ENCODE results near the gene AHR.

The AHR gene

DNA sequence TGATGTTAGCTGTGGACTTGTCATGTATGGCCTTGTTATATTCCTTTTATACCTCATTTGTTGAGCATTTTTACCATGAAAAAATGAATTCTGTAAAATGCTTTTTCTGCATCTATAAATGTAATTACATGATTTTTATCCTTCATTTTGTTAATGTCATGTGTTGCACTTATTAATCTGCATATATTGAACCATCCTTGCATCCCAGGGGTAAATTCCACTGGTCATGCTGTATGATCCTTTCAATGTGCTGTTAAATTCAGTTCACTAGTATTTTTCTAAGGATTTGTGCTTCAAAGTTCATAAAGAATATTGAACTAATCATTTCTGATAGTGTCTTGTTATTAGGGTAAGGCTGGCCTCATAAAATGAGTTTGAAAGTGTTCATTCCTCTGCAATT is 31.9 kb upstream of the AHR start:
- Histone ChIP-seq H4K91ac (ENCODE audit: low read length) (no peak overlapping the region), H3K36me3 (ENCODE audit: control insufficient read depth in 1 of 2, insufficient read depth in 2 of 2, low read depth in 1 of 2, low read length in 2 of 2) (no peaks in the 10 kb centered on the region), H3K4me1 (ENCODE audit: control insufficient read depth, insufficient read depth, low read depth, low read length) (no peaks in the 10 kb centered on the region), H3K23ac (ENCODE audit: low read length in 2 of 2) (no peak overlapping the region), H2AK5ac (ENCODE audit: low read length, severe bottlenecking) (no peak overlapping the region), H2BK120ac (ENCODE audit: low read depth, low read length) (no peak overlapping the region), H2AFZ (ENCODE audit: low read depth, low read length) (no peak overlapping the region), H3K18ac (ENCODE audit: low read depth in 1 of 2, low read length in 2 of 2) (no peak overlapping the region), H2BK5ac (ENCODE audit: low read depth, low read length, poor library complexity, severe bottlenecking) (no peak overlapping the region), H3K4me3 (ENCODE audit: insufficient read depth in 1 of 2, low read depth in 1 of 2, low read length in 2 of 2) (peak overlapping the region in 1 of 2 experiments; percentile 13), H3K4me2 (ENCODE audit: low read length, poor library complexity, severe bottlenecking) (no peak overlapping the region), H2BK12ac (ENCODE audit: low read length in 2 of 2) (no peak overlapping the region), H3K9me3 (ENCODE audit: control insufficient read depth, low read length) (peaks cover 69% of the 10 kb centered on the region), H3K79me1 (replicated peaks; ENCODE audit: low read length, poor library complexity, severe bottlenecking) (no peaks in the 10 kb centered on the region), H3K4ac (ENCODE audit: low read depth in 1 of 2, low read length in 2 of 2) (no peak overlapping the region), H3K14ac (ENCODE audit: low read length in 2 of 2) (no peak overlapping the region), H3K9ac (ENCODE audit: low read length) (no peak overlapping the region), H3K27me3 (ENCODE audit: control insufficient read depth in 1 of 2, insufficient read depth in 1 of 2, low read length in 2 of 2) (no peaks in the 10 kb centered on the region), H2BK15ac (ENCODE audit: low read depth, poor library complexity, severe bottlenecking) (no peak overlapping the region), H4K8ac (ENCODE audit: low read length) (no peak overlapping the region), H3K27ac (ENCODE audit: low read length, poor library complexity, severe bottlenecking) (no peak overlapping the region)
- no peak for DNase-seq

DNA sequence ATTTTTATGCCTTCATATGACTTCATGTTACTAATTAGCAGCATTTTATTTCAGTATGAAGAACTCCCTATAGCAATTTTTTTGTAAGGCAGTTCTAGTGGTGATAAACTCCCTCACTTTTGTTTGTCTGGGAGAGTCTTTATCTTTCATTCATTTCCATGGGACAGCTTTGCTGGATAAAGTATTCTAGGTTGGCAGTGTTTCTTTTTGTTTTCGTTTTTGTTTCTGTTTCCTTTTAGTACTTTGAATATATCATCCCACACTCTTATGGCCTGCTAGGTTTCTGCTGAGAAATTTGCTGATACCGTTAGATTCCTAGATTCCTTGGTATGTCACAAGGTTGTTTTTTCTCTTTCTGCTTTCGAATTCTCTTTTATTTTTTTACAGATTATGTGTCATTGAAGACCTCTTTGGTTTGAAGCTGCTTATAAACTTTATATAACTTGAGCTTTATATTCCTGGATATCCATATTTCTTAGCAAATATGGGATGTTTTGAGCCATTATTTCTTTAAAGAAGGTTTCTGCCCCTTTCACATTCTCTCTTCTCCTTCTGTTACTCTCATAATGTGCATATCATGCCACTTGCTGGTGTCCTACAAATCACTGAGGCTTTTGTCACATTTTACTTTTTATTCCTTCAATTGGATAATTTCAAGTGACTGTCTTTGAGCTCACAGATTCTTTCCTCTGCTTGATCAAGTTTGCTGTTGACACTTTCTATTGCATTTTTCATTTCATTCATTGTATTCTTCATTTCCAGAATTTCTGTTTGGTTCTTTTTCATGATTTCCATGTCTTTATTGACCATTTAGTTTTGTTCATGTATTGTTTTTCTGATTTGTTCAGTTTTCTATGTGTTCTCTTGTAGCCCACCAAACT is 28.9 kb upstream of the AHR start:
- Histone ChIP-seq H3K36me3 (ENCODE audit: control insufficient read depth in 1 of 2, insufficient read depth in 2 of 2, low read depth in 1 of 2, low read length in 2 of 2) (no peaks in the 10 kb centered on the region), H2AFZ (ENCODE audit: low read depth, low read length) (no peak overlapping the region), H2BK15ac (ENCODE audit: low read depth, poor library complexity, severe bottlenecking) (no peak overlapping the region), H2BK5ac (ENCODE audit: low read depth, low read length, poor library complexity, severe bottlenecking) (no peak overlapping the region), H3K4me1 (ENCODE audit: control insufficient read depth, insufficient read depth, low read depth, low read length) (no peaks in the 10 kb centered on the region), H3K9ac (ENCODE audit: low read length) (no peak overlapping the region), H3K18ac (ENCODE audit: low read depth in 1 of 2, low read length in 2 of 2) (no peak overlapping the region), H3K4me3 (ENCODE audit: insufficient read depth in 1 of 2, low read depth in 1 of 2, low read length in 2 of 2) (peak overlapping the region in 1 of 2 experiments; percentile 21), H2AK5ac (ENCODE audit: low read length, severe bottlenecking) (no peak overlapping the region), H4K8ac (ENCODE audit: low read length) (no peak overlapping the region), H3K79me1 (replicated peaks; ENCODE audit: low read length, poor library complexity, severe bottlenecking) (no peaks in the 10 kb centered on the region), H4K91ac (ENCODE audit: low read length) (no peak overlapping the region), H2BK12ac (ENCODE audit: low read length in 2 of 2) (no peak overlapping the region), H3K9me3 (ENCODE audit: control insufficient read depth, low read length) (peaks cover 72% of the 10 kb centered on the region), H3K27me3 (ENCODE audit: control insufficient read depth in 1 of 2, insufficient read depth in 1 of 2, low read length in 2 of 2) (no peaks in the 10 kb centered on the region), H3K27ac (ENCODE audit: low read length, poor library complexity, severe bottlenecking) (no peak overlapping the region), H3K4me2 (ENCODE audit: low read length, poor library complexity, severe bottlenecking) (no peak overlapping the region), H3K23ac (ENCODE audit: low read length in 2 of 2) (no peak overlapping the region), H2BK120ac (ENCODE audit: low read depth, low read length) (no peak overlapping the region), H3K14ac (ENCODE audit: low read length in 2 of 2) (no peak overlapping the region), H3K4ac (ENCODE audit: low read depth in 1 of 2, low read length in 2 of 2) (no peak overlapping the region)
- WGBS = no CpG with 5 or more reads among the region's 3 CpGs
- DNase-seq = no peak

DNA sequence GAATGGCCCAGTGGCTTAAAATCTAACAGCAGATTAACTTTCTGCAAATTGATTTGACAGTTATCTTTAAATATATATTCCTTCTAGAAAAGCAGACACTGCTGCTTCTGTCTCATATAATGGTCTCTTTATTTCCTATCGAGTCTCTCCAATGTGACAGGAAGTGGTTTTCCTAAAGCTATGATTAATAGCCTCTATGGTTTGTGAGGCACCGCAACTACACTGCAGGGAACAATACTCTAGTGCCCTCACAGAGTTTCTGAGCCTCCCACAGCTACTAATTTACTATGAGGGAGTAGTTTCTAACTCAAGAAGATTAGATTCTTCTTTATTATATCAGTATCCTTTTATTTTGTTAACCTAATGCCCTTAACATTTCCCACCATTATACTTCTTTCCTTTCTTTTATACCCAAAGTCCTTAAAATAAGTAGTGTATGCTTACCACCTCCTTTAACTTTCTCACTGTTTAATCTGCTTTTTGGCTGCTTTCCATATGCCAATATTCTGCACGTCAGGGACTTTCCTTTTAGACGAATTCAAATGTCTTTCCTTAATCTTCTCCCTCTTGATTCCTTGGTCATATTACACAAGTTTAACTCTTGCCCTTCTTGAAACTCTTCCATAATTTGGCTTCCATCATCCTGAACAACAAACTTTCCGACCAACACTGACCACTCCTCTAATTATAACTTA is 23.8 kb upstream of the AHR start:
- H3K4me2 ChIP-seq (ENCODE audit: low read length, poor library complexity, severe bottlenecking) = no peak overlapping the region
- no peak overlapping the region for H3K14ac ChIP-seq (ENCODE audit: low read length in 2 of 2)
- no peak overlapping the region for H2AFZ ChIP-seq (ENCODE audit: low read depth, low read length)
- H3K27me3 ChIP-seq (ENCODE audit: control insufficient read depth in 1 of 2, insufficient read depth in 1 of 2, low read length in 2 of 2) = no peaks in the 10 kb centered on the region
- H3K79me1 ChIP-seq (replicated peaks; ENCODE audit: low read length, poor library complexity, severe bottlenecking) = peaks cover 3% of the 10 kb centered on the region
- H3K4ac ChIP-seq (ENCODE audit: low read depth in 1 of 2, low read length in 2 of 2) = no peak overlapping the region
- peak overlapping the region; percentile 27 for H2AK5ac ChIP-seq (ENCODE audit: low read length, severe bottlenecking)
- no peak overlapping the region for H3K18ac ChIP-seq (ENCODE audit: low read depth in 1 of 2, low read length in 2 of 2)
- H4K8ac ChIP-seq (ENCODE audit: low read length) = no peak overlapping the region
- no peak overlapping the region for H2BK12ac ChIP-seq (ENCODE audit: low read length in 2 of 2)
- DNase-seq = peak; percentile 61
- peaks cover 29% of the 10 kb centered on the region for H3K9me3 ChIP-seq (ENCODE audit: control insufficient read depth, low read length)
- H3K23ac ChIP-seq (ENCODE audit: low read length in 2 of 2) = no peak overlapping the region
- no peak overlapping the region for H2BK5ac ChIP-seq (ENCODE audit: low read depth, low read length, poor library complexity, severe bottlenecking)
- H4K91ac ChIP-seq (ENCODE audit: low read length) = no peak overlapping the region
- no peaks in the 10 kb centered on the region for H3K36me3 ChIP-seq (ENCODE audit: control insufficient read depth in 1 of 2, insufficient read depth in 2 of 2, low read depth in 1 of 2, low read length in 2 of 2)
- WGBS = 37% methylated on average over 4 of the region's 5 CpGs
- H3K4me3 ChIP-seq (ENCODE audit: insufficient read depth in 1 of 2, low read depth in 1 of 2, low read length in 2 of 2) = no peak overlapping the region
- H2BK120ac ChIP-seq (ENCODE audit: low read depth, low read length) = no peak overlapping the region
- H3K9ac ChIP-seq (ENCODE audit: low read length) = no peak overlapping the region
- peak overlapping the region; percentile 85 for H3K27ac ChIP-seq (ENCODE audit: low read length, poor library complexity, severe bottlenecking)
- H3K4me1 ChIP-seq (ENCODE audit: control insufficient read depth, insufficient read depth, low read depth, low read length) = peaks cover 2% of the 10 kb centered on the region
- H2BK15ac ChIP-seq (ENCODE audit: low read depth, poor library complexity, severe bottlenecking) = no peak overlapping the region
